Stimulated activated CD4-positive, alpha-beta T cell treated with anti-CD3 and anti-CD28 coated beads, Interleukin-12 subunit alpha, Interleukin-12 subunit beta, amount 100 ng/mL, for 4 hours (primary cell): ENCODE results near the gene KIF16B.

Source experiments
- DNase-seq: peaks from one replicate; pipeline ENCODE4 v3.0.0-alpha.2; 2020

KIF16B gene

GRCh38 chr20:16518784-16519084, 54.5 kb downstream of the KIF16B start:
- no peak for DNase-seq

GRCh38 chr20:16517946-16518783, 55.1 kb downstream of the KIF16B start:
- no peak for DNase-seq

GRCh38 chr20:16516794-16517193, 56.5 kb downstream of the KIF16B start:
- DNase-seq = no peak

GRCh38 chr20:16515046-16515445, 58.2 kb downstream of the KIF16B start:
- no peak for DNase-seq

GRCh38 chr20:16514140-16514539, 59.1 kb downstream of the KIF16B start:
- DNase-seq = no peak

GRCh38 chr20:16505894-16506293, 67.4 kb downstream of the KIF16B start:
- DNase-seq = no peak

- no peak for DNase-seq
Observed at GRCh38 chr20:16501301-16501700, 71.9 kb downstream of the KIF16B start.

GRCh38 chr20:16500197-16500596, 73.1 kb downstream of the KIF16B start:
- no peak for DNase-seq

- DNase-seq = no peak
Observed at GRCh38 chr20:16498526-16499253, 74.6 kb downstream of the KIF16B start.

GRCh38 chr20:16497896-16498295, 75.4 kb downstream of the KIF16B start:
- DNase-seq = no peak

GRCh38 chr20:16493486-16493885, 79.8 kb downstream of the KIF16B start:
- no peak for DNase-seq

GRCh38 chr20:16491294-16491905, 81.8 kb downstream of the KIF16B start:
- DNase-seq = no peak

- no peak for DNase-seq
Observed at GRCh38 chr20:16490696-16491095, 82.6 kb downstream of the KIF16B start.

- no peak for DNase-seq
Observed at GRCh38 chr20:16488616-16489015, 84.6 kb downstream of the KIF16B start.

GRCh38 chr20:16488086-16488485, 85.2 kb downstream of the KIF16B start:
- no peak for DNase-seq

GRCh38 chr20:16486532-16486931, 86.7 kb downstream of the KIF16B start:
- no peak for DNase-seq

- DNase-seq = no peak
Observed at GRCh38 chr20:16485401-16485800, 87.8 kb downstream of the KIF16B start.

GRCh38 chr20:16483024-16483423, 90.2 kb downstream of the KIF16B start:
- no peak for DNase-seq

- DNase-seq = no peak
Observed at GRCh38 chr20:16481977-16482376, 91.3 kb downstream of the KIF16B start.

- no peak for DNase-seq
Observed at GRCh38 chr20:16479666-16480065, 93.6 kb downstream of the KIF16B start.

GRCh38 chr20:16477632-16478031, 95.6 kb downstream of the KIF16B start:
- no peak for DNase-seq

- no peak for DNase-seq
Observed at GRCh38 chr20:16476032-16476431, 97.2 kb downstream of the KIF16B start.

GRCh38 chr20:16475225-16475624, 98.0 kb downstream of the KIF16B start:
- DNase-seq = no peak

GRCh38 chr20:16474363-16474762, 98.9 kb downstream of the KIF16B start:
- DNase-seq = no peak
